ENCODE measurements around the gene RTEL1.
A peak's percentile ranks its signal among the peaks of the same experiment; 100 is the strongest.

Gene RTEL1, protein sequence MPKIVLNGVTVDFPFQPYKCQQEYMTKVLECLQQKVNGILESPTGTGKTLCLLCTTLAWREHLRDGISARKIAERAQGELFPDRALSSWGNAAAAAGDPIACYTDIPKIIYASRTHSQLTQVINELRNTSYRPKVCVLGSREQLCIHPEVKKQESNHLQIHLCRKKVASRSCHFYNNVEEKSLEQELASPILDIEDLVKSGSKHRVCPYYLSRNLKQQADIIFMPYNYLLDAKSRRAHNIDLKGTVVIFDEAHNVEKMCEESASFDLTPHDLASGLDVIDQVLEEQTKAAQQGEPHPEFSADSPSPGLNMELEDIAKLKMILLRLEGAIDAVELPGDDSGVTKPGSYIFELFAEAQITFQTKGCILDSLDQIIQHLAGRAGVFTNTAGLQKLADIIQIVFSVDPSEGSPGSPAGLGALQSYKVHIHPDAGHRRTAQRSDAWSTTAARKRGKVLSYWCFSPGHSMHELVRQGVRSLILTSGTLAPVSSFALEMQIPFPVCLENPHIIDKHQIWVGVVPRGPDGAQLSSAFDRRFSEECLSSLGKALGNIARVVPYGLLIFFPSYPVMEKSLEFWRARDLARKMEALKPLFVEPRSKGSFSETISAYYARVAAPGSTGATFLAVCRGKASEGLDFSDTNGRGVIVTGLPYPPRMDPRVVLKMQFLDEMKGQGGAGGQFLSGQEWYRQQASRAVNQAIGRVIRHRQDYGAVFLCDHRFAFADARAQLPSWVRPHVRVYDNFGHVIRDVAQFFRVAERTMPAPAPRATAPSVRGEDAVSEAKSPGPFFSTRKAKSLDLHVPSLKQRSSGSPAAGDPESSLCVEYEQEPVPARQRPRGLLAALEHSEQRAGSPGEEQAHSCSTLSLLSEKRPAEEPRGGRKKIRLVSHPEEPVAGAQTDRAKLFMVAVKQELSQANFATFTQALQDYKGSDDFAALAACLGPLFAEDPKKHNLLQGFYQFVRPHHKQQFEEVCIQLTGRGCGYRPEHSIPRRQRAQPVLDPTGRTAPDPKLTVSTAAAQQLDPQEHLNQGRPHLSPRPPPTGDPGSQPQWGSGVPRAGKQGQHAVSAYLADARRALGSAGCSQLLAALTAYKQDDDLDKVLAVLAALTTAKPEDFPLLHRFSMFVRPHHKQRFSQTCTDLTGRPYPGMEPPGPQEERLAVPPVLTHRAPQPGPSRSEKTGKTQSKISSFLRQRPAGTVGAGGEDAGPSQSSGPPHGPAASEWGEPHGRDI (N-terminal part only)

DNA sequence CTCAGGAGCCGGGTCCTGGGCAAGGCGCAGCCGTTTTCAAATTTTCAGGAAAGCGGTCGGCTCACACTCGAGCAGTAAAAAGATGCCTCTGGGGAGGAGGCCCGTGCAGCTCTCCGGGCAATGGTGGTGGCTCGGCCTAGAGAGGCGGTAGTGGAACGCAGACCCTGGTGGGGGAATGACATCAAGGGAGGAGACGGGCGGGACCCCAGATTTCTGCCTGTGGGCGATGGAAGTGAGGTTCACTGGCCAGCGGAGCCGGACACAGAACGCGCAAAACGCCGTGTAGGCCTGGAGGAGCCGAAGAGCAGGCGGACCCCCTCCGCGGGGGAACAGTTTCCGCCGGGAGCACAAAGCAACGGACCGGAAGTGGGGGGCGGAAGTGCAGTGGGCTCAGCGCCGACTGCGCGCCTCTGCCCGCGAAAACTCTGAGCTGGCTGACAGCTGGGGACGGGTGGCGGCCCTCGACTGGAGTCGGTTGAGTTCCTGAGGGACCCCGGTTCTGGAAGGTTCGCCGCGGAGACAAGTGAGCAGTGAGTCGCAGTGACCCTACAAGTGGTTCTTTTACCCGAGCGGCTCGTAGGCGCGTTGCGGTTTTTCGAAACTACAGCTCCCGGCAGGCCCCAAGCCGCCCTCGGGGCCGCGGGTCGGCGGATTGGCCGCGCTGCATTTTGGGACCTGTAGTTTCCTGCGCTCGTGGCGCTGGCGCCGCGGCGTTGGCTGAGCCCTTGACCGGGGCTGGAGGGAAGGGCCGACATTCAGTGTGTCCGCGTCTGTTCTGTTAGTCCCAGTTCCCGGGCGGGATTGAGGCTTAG, at the start of gene RTEL1:
RTEL1 (plus strand) TSS at position 376 of the 812 bp plus-strand sequence. CDS start 1,091 bp downstream, outside the sequence.
- DNase-seq: peak; percentile 91 to 95
- H3K9me3 ChIP-seq: no peaks in the 10 kb centered on the region
- peak within 1 kb of the TSS; percentile 81 to 86 for H3K27ac ChIP-seq
- H3K27me3 ChIP-seq: peaks cover 0 to 5% of the 10 kb centered on the region in 2 donors
- peaks cover 0 to 30% (median 20%) of the 10 kb centered on the region in 3 donors for H3K36me3 ChIP-seq
- TF ChIP-seq, protein P1, sequence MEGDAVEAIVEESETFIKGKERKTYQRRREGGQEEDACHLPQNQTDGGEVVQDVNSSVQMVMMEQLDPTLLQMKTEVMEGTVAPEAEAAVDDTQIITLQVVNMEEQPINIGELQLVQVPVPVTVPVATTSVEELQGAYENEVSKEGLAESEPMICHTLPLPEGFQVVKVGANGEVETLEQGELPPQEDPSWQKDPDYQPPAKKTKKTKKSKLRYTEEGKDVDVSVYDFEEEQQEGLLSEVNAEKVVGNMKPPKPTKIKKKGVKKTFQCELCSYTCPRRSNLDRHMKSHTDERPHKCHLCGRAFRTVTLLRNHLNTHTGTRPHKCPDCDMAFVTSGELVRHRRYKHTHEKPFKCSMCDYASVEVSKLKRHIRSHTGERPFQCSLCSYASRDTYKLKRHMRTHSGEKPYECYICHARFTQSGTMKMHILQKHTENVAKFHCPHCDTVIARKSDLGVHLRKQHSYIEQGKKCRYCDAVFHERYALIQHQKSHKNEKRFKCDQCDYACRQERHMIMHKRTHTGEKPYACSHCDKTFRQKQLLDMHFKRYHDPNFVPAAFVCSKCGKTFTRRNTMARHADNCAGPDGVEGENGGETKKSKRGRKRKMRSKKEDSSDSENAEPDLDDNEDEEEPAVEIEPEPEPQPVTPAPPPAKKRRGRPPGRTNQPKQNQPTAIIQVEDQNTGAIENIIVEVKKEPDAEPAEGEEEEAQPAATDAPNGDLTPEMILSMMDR (IDR thresholded peaks at IDR 0.05): peak in 1 of 2 experiments; percentile 45
- intact Hi-C loops (cut with DNase I; ENCODE audit: low total_unique reads): loop anchor here (5.0 to 10.0 kb wide), 2 partner anchors 49 to 77 kb away; partner anchors contain the start of genes ARFRP1, LIME1, SLC2A4RG and ZGPAT
- H3K4me1 ChIP-seq: peaks cover 0 to 42% (median 30%) of the 10 kb centered on the region in 4 donors
- H3K4me3 ChIP-seq: peak within 1 kb of the TSS; percentile 64 to 76

DNA sequence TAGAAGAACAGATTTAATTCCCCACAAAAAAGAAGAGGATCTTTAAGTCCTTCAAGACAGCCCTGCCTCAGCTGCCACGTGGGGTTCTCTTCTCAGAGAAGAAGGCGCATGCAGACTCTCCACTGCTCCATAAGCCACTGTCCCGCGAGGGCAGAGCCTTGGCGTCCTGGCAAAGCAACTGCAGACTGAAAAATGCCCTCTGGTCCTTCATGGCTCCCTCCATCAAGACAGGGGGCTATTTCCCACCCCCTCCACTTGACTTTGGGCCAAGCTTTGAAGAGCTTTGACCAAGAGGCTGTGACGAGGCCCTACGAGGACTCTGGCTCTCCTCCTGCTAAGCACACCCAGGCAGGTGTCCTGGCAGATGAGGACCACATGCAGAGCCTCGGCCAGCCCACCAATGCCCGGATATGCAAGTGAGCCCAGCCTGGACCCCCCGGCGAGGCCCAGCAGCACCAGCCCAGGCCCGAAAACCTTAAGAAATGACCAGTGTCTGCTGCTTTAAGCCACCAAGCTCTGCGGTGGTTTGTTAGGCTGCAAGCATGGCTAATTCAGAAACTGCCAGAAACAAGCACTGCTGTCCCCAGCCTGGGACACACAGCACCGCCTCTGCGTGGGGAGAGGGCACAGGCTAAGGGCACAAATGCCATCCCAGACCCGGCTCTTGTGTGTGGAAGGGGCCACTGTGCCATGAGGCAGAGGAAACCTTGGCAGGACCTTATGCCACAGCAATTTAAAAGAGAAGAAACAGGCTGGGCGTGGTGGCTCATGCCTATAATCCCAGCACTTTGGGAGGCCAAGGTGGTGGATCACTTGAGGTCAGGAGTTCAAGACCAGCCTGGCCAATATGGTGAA, 47.3 kb upstream of the RTEL1 start:
- intact Hi-C loops (cut with DNase I; ENCODE audit: low total_unique reads): no loop called here
- no peak overlapping the region for H3K27ac ChIP-seq
- no peak overlapping the region for H3K4me3 ChIP-seq
- no peaks in the 10 kb centered on the region for H3K27me3 ChIP-seq
- TF ChIP-seq, protein P1 (IDR thresholded peaks at IDR 0.05): no peak
- no peaks in the 10 kb centered on the region for H3K9me3 ChIP-seq
- peaks cover 0 to 21% (median 12%) of the 10 kb centered on the region in 3 donors for H3K36me3 ChIP-seq
- peaks cover 0 to 9% (median 0%) of the 10 kb centered on the region in 4 donors for H3K4me1 ChIP-seq
- DNase-seq: no peak

GRCh38 chr20:63611646-63612045, 46.5 kb upstream of the RTEL1 start:
- TF ChIP-seq, protein P1 (IDR thresholded peaks at IDR 0.05): no peak
- no peaks in the 10 kb centered on the region for H3K27me3 ChIP-seq
- H3K27ac ChIP-seq: no peak overlapping the region
- peaks cover 0 to 9% (median 0%) of the 10 kb centered on the region in 4 donors for H3K4me1 ChIP-seq
- DNase-seq: no peak
- no peak overlapping the region for H3K4me3 ChIP-seq
- intact Hi-C loops (cut with DNase I; ENCODE audit: low total_unique reads): no loop called here
- H3K36me3 ChIP-seq: peaks cover 2 to 28% (median 21%) of the 10 kb centered on the region in 3 donors
- H3K9me3 ChIP-seq: no peaks in the 10 kb centered on the region

- no peaks in the 10 kb centered on the region for H3K27me3 ChIP-seq
- no peak for DNase-seq
- H3K36me3 ChIP-seq: peaks cover 9 to 35% (median 28%) of the 10 kb centered on the region in 3 donors
- H3K4me3 ChIP-seq: no peak overlapping the region
- H3K4me1 ChIP-seq: peaks cover 0 to 9% (median 0%) of the 10 kb centered on the region in 4 donors
- intact Hi-C loops (cut with DNase I; ENCODE audit: low total_unique reads): no loop called here
- TF ChIP-seq, protein P1 (IDR thresholded peaks at IDR 0.05): no peak
- no peaks in the 10 kb centered on the region for H3K9me3 ChIP-seq
- H3K27ac ChIP-seq: no peak overlapping the region
Measured at GRCh38 chr20:63612276-63612931, 45.7 kb upstream of the RTEL1 start.
